DOHH2 (cell line): ENCODE data around the gene RUFY2.

Experiments
- CTCF ChIP-seq: fragments of 200-600 bp; sonication (generic); IDR thresholded peaks from one replicate; pipeline ENCODE4 v1.5.1; 2014; ENCODE audit warnings: antibody characterized with exemption, mild to moderate bottlenecking, low read depth, low read length; ENCODE audit not compliant: poor library complexity, severe bottlenecking
- EZH2phosphoT487 ChIP-seq: fragments of 200-600 bp; sonication (generic); IDR thresholded peaks from 2 replicates; pipeline ENCODE4 v1.6.1; 2017; ENCODE audit warnings: borderline replicate concordance, mild to moderate bottlenecking, antibody characterized with exemption, low read length, moderate library complexity, mixed read lengths

- no peak for TF ChIP-seq CTCF
- no peak for TF ChIP-seq EZH2phosphoT487
Measured at GRCh38 chr10:68334672-68335467, 72.2 kb downstream of the RUFY2 start.
